DOHH2 (cell line): ENCODE data around the gene CRYBG2.

Experiments used
- EZH2phosphoT487 ChIP-seq: fragments of 200-600 bp; sonication (generic); IDR thresholded peaks from 2 replicates; pipeline ENCODE4 v1.6.1; 2017; ENCODE audit warnings: borderline replicate concordance, mild to moderate bottlenecking, antibody characterized with exemption, low read length, moderate library complexity, mixed read lengths
- TF ChIP-seq, protein P1 (sequence below): fragments of 200-600 bp; sonication (generic); IDR thresholded peaks from one replicate; pipeline ENCODE4 v1.5.1; 2014; ENCODE audit warnings: antibody characterized with exemption, mild to moderate bottlenecking, low read depth, low read length; ENCODE audit not compliant: poor library complexity, severe bottlenecking

DNA sequence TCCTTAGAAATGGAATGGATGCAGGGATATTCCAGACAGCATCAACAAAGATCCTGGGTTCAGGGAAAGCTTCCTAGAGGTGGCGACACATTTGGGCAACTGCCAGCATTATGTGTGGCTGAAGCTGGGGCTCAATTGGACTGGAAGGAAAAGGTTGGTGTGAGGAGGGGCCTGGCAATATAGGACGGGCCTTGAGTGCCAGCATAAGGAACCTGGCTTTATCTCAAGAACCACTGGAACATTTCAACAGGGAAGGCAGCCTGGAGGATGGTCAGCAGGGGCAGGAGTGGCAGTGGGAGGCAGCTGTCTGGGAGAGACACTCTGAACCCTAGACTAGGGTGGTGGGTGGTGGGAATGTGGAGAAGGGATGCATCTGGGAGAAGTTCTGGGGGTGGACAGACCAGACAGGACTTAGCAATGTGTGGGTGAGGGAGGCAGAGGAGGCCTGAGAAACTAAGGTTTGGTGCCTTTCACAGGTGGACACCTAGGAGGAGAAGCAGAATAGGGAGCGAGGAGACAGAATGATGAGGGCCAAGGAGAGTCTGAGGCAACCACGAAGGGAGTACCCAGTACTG is 70.6 kb downstream of the CRYBG2 start:
- TF ChIP-seq, protein P1, sequence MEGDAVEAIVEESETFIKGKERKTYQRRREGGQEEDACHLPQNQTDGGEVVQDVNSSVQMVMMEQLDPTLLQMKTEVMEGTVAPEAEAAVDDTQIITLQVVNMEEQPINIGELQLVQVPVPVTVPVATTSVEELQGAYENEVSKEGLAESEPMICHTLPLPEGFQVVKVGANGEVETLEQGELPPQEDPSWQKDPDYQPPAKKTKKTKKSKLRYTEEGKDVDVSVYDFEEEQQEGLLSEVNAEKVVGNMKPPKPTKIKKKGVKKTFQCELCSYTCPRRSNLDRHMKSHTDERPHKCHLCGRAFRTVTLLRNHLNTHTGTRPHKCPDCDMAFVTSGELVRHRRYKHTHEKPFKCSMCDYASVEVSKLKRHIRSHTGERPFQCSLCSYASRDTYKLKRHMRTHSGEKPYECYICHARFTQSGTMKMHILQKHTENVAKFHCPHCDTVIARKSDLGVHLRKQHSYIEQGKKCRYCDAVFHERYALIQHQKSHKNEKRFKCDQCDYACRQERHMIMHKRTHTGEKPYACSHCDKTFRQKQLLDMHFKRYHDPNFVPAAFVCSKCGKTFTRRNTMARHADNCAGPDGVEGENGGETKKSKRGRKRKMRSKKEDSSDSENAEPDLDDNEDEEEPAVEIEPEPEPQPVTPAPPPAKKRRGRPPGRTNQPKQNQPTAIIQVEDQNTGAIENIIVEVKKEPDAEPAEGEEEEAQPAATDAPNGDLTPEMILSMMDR, result no peak
- TF ChIP-seq EZH2phosphoT487, result no peak
